ENCODE measurements around the gene DYSF.

DNA sequence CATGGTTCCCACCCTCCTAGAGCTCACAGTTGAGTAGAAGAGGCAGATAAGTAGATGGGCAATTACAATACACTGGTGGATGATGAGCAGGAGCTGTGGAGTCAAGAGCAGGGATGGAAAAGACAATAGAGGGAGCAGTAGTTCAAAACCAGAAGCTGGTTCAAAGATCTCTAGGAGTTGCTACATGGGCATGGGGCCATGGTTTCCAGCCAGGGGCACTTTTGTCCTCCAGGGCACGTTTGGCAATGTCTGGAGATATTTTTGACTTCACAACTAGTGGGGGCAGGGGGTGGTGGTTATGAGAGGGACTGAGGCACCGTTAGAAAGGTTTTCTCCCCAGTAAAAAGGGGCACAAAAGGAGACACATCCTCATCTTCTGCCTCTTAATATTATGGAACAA, 236.0 kb downstream of the DYSF start:
- TF ChIP-seq POLR2A (IDR thresholded peaks at IDR 0.05; ENCODE audit: low read length) (no peak), GATA1 (IDR thresholded peaks at IDR 0.05; ENCODE audit: low read depth, low read length) (no peak)
